ENCODE measurements around the gene TESK2. TPM values are rescaled to one million over a fixed set of nuclear protein-coding genes. Genes with fewer than 3 reads are reported as not detected.

TESK2 gene
- total RNA-seq, 1 experiment from 2014 or later, result 1.4 TPM

DNA sequence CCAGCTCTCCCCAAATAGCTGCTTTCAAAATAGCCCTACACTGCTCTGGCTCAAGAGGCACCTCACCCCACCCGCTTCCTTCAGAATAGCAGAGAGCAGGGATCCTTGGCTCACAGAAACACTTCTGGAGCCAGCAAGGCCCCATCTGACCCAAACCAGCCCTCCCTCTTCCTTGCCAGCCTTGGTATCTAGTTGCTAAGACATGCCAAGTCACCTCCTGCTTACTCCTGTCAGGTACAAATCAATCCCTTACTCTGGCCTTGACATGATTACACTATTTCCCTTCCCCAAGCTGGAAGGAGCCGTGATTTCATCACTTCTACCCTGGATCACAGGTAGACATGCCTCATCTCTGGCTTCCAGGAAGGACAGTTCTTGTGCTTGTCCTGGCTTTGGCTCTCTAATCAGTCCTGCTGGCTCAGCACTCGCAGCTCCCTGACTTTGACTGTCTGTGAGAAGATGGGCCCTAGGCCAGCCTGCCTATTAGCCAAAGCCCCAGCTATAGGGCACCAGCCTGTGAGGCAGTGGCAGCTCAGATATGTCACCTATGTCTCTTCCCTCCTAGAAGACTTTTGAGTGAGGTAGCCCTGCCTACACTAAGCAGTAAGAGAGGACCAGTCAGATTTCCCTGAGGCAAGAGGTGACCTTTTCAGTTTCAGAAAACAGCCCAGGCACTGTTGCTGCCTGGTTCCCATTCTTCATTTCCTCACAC is 141.8 kb downstream of the TESK2 start:
- Mint-ChIP-seq H3K4me1 (ENCODE audit: insufficient read depth, unreplicated experiment) (peaks cover 21% of the 10 kb centered on the region), H3K27ac (ENCODE audit: low read depth, unreplicated experiment) (peak overlapping the region; percentile 52), H3K36me3 (ENCODE audit: insufficient read depth, unreplicated experiment) (peaks cover 20% of the 10 kb centered on the region), H3K27me3 (ENCODE audit: insufficient read depth, unreplicated experiment) (no peaks in the 10 kb centered on the region), H3K9me3 (ENCODE audit: unreplicated experiment) (no peaks in the 10 kb centered on the region), H3K4me3 (ENCODE audit: unreplicated experiment) (peak overlapping the region; percentile 28)
- DNase-seq (ENCODE audit: unreplicated experiment), result peak; percentile 83
- CTCF ChIA-PET, result interaction anchor here (0.6 to 4.7 kb wide), 14 partner anchors 8 to 589 kb away, joined by 3 to 51 read pairs (median 4); partner anchors contain the start of genes MUTYH, TESK2 and TOE1
- intact Hi-C loops (cut with micrococcal nuclease), result no loop called here
- no peak for TF ChIP-seq CTCF (IDR thresholded peaks at IDR 0.05; ENCODE audit: unreplicated experiment)
- no TSS peak for BruUV-seq (replicated peaks)
- POLR2A ChIA-PET, result interaction anchor here (0.6 to 5.1 kb wide), 27 partner anchors 9 to 850 kb away, joined by 3 to 115 read pairs (median 4); partner anchors contain the start of genes CCDC163, GPBP1L1, HECTD3 and MMACHC

DNA sequence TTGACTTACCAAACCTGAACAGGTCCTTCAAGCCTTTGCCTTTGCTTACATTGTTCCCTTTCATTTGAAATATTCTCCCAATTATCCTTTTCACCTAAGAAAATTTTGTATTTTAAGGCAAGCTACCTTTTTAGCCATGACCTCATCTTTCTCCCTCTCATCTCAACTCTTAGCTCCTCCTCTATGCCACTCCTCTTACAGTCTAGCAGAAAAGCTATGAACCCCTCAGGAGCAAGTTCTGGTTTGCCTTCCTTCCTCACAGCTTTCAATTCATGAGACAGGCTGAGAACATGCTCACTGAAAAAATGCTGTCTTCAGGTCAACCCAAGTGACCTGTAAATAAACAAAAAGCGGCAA is 142.4 kb downstream of the TESK2 start:
- no peaks in the 10 kb centered on the region for H3K9me3 Mint-ChIP-seq (ENCODE audit: unreplicated experiment)
- no peak for TF ChIP-seq CTCF (IDR thresholded peaks at IDR 0.05; ENCODE audit: unreplicated experiment)
- BruUV-seq (replicated peaks), result no TSS peak
- no peaks in the 10 kb centered on the region for H3K27me3 Mint-ChIP-seq (ENCODE audit: insufficient read depth, unreplicated experiment)
- CTCF ChIA-PET, result interaction anchor here (0.6 to 4.7 kb wide), 15 partner anchors 9 to 634 kb away, joined by 3 to 51 read pairs (median 5); partner anchors contain the start of genes MUTYH, TESK2 and TOE1
- H3K4me3 Mint-ChIP-seq (ENCODE audit: unreplicated experiment), result peak overlapping the region; percentile 28
- no peak for DNase-seq (ENCODE audit: unreplicated experiment)
- H3K27ac Mint-ChIP-seq (ENCODE audit: low read depth, unreplicated experiment), result peak overlapping the region; percentile 52
- peaks cover 21% of the 10 kb centered on the region for H3K4me1 Mint-ChIP-seq (ENCODE audit: insufficient read depth, unreplicated experiment)
- POLR2A ChIA-PET, result interaction anchor here (0.6 to 5.1 kb wide), 25 partner anchors 8 to 618 kb away, joined by 3 to 115 read pairs (median 4); partner anchors contain the start of genes CCDC163, GPBP1L1, HECTD3 and MMACHC
- peaks cover 23% of the 10 kb centered on the region for H3K36me3 Mint-ChIP-seq (ENCODE audit: insufficient read depth, unreplicated experiment)
- intact Hi-C loops (cut with micrococcal nuclease), result no loop called here

- Mint-ChIP-seq H3K27me3 (ENCODE audit: insufficient read depth, unreplicated experiment) (no peaks in the 10 kb centered on the region), H3K4me3 (ENCODE audit: unreplicated experiment) (peak overlapping the region; percentile 28), H3K27ac (ENCODE audit: low read depth, unreplicated experiment) (peak overlapping the region; percentile 52), H3K9me3 (ENCODE audit: unreplicated experiment) (no peaks in the 10 kb centered on the region), H3K36me3 (ENCODE audit: insufficient read depth, unreplicated experiment) (peaks cover 25% of the 10 kb centered on the region), H3K4me1 (ENCODE audit: insufficient read depth, unreplicated experiment) (peaks cover 21% of the 10 kb centered on the region)
- BruUV-seq (replicated peaks), result no TSS peak
- TF ChIP-seq CTCF (IDR thresholded peaks at IDR 0.05; ENCODE audit: unreplicated experiment), result no peak
- DNase-seq (ENCODE audit: unreplicated experiment), result no peak
- CTCF ChIA-PET, result interaction anchor here (0.8 to 4.7 kb wide), 11 partner anchors 9 to 633 kb away, joined by 3 to 51 read pairs (median 5); partner anchors contain the start of genes MUTYH, TESK2 and TOE1
- POLR2A ChIA-PET, result interaction anchor here (0.8 to 5.1 kb wide), 11 partner anchors 8 to 338 kb away, joined by 3 to 115 read pairs (median 11); partner anchors contain the start of genes CCDC163, GPBP1L1, HECTD3 and MMACHC
- intact Hi-C loops (cut with micrococcal nuclease), result no loop called here
Measured at GRCh38 chr1:45348020-45348419, 142.9 kb downstream of the TESK2 start.

- CTCF ChIA-PET, result interaction anchor here (0.5 to 4.7 kb wide), 4 partner anchors 146 to 625 kb away, joined by 3 to 51 read pairs (median 5); partner anchors contain the start of gene TESK2
- intact Hi-C loops (cut with micrococcal nuclease), result no loop called here
- no peak for DNase-seq (ENCODE audit: unreplicated experiment)
Measured at GRCh38 chr1:45346473-45346872, 144.5 kb downstream of the TESK2 start.

More at GRCh38 chr1:45346473-45346872, 144.5 kb downstream of the TESK2 start:
- H3K4me1 Mint-ChIP-seq (ENCODE audit: insufficient read depth, unreplicated experiment), result peaks cover 25% of the 10 kb centered on the region
- H3K27ac Mint-ChIP-seq (ENCODE audit: low read depth, unreplicated experiment), result no peak overlapping the region
- TF ChIP-seq CTCF (IDR thresholded peaks at IDR 0.05; ENCODE audit: unreplicated experiment), result no peak
- no TSS peak for BruUV-seq (replicated peaks)
- POLR2A ChIA-PET, result no interaction called here
- no peaks in the 10 kb centered on the region for H3K9me3 Mint-ChIP-seq (ENCODE audit: unreplicated experiment)
- H3K4me3 Mint-ChIP-seq (ENCODE audit: unreplicated experiment), result no peak overlapping the region
- H3K36me3 Mint-ChIP-seq (ENCODE audit: insufficient read depth, unreplicated experiment), result peaks cover 33% of the 10 kb centered on the region
- H3K27me3 Mint-ChIP-seq (ENCODE audit: insufficient read depth, unreplicated experiment), result no peaks in the 10 kb centered on the region
